Muscle of leg (tissue), 11 donors: Measurements from ENCODE around the gene SHISA9. TPM values are rescaled to one million over a fixed set of nuclear protein-coding genes. Genes with fewer than 3 reads are reported as not detected.

Experiments
- DNase-seq: peaks from one replicate; pipeline ENCODE4 v3.0.0; 2013
- H3K27ac ChIP-seq: one replicate; pipeline ENCODE4 v1.5.1; 2013; ENCODE audit warnings: mild to moderate bottlenecking, low read length, control low read depth
- H3K27me3 ChIP-seq: one replicate; pipeline ENCODE4 v1.6.1; 2013; ENCODE audit warnings: low read length; ENCODE audit not compliant: control insufficient read depth, insufficient read depth
- H3K36me3 ChIP-seq: one replicate; pipeline ENCODE4 v1.6.1; 2013; ENCODE audit warnings: low read length; ENCODE audit not compliant: control insufficient read depth, insufficient read depth
- H3K4me1 ChIP-seq: one replicate; pipeline ENCODE4 v1.6.1; 2013; ENCODE audit warnings: low read length; ENCODE audit not compliant: control insufficient read depth, insufficient read depth
- H3K4me3 ChIP-seq: one replicate; pipeline ENCODE4 v1.5.1; 2013; ENCODE audit warnings: low read length, control low read depth
- H3K9me3 ChIP-seq: replicated peaks from 2 replicates; pipeline ENCODE4 v1.6.1; 2013; ENCODE audit warnings: low read depth, low read length; ENCODE audit not compliant: control insufficient read depth
- WGBS: methylation state at CpG from one replicate; pipeline ENCODE4 v1.1.5; 2013; ENCODE audit warnings: missing lambda C conversion rate; ENCODE audit not compliant: insufficient coverage; 5-methylcytosine and 5-hydroxymethylcytosine counted together
- polyA plus RNA-seq, 8 donors: library from polyadenylated mRNA; unstranded; fragments of 120-200 nt; gene quantifications; one replicate each; pipeline versions ENCODE4 v1.2.1 to v1.2.3, GENCODE V29; 2013; ENCODE audit warnings: inconsistent platforms in 1 of 8, low replicate concordance in 1 of 8; ENCODE audit not compliant: insufficient read length in 8 of 8, insufficient read depth in 1 of 8
- total RNA-seq: library from RNA; stranded (reverse); fragments of 120-200 nt; gene quantifications from one replicate; pipeline ENCODE4 v1.2.4, GENCODE V29; 2013

The SHISA9 gene
- total and polyA plus RNA-seq, 9 donors: 0.04 to 0.31 (median 0.14) TPM

- no peaks in the 10 kb centered on the region for H3K36me3 ChIP-seq
- no peak for DNase-seq
These were observed 248.9 kb downstream of the SHISA9 start for GRCh38 chr16:13150181-13150885.

DNA sequence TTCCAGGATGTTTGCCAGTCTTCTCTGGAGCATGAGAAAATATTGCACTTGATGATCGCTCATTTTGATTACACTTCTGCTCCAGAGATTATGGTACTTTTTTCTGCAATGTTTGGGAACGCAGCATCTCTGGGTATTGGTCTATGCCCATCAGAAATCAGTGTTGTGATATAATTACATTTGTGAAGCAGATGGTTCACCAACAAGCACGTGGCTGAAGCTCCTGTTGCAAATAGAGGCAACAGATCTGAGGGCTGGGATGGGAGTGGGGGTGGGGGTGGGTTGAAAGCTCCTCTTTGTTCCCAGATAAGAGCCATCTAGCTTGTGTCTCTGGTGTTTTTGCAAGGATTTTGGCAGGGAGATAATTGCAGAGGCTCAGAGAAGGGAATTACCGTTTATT is 252.3 kb downstream of the SHISA9 start:
- WGBS: 53% methylated on average over 3 of the region's 4 CpGs
- Histone ChIP-seq H3K4me1 (no peaks in the 10 kb centered on the region), H3K4me3 (no peak overlapping the region), H3K9me3 (no peaks in the 10 kb centered on the region), H3K27me3 (no peaks in the 10 kb centered on the region), H3K27ac (no peak overlapping the region), H3K36me3 (no peaks in the 10 kb centered on the region)
- no peak for DNase-seq

More at GRCh38 chr16:13150181-13150885, 248.9 kb downstream of the SHISA9 start:
- Histone ChIP-seq H3K9me3 (no peaks in the 10 kb centered on the region), H3K27me3 (no peaks in the 10 kb centered on the region), H3K27ac (no peak overlapping the region), H3K4me3 (no peak overlapping the region), H3K4me1 (no peaks in the 10 kb centered on the region)
- WGBS: 88% methylated on average over 2 of the region's 4 CpGs

- H3K27ac ChIP-seq: no peak overlapping the region
- H3K27me3 ChIP-seq: no peaks in the 10 kb centered on the region
- no peaks in the 10 kb centered on the region for H3K36me3 ChIP-seq
- WGBS: no CpG with 5 or more reads among the region's 2 CpGs
- no peaks in the 10 kb centered on the region for H3K9me3 ChIP-seq
- no peak for DNase-seq
- no peak overlapping the region for H3K4me3 ChIP-seq
- no peaks in the 10 kb centered on the region for H3K4me1 ChIP-seq
These were observed 253.4 kb downstream of the SHISA9 start for GRCh38 chr16:13154799-13155198.

DNA sequence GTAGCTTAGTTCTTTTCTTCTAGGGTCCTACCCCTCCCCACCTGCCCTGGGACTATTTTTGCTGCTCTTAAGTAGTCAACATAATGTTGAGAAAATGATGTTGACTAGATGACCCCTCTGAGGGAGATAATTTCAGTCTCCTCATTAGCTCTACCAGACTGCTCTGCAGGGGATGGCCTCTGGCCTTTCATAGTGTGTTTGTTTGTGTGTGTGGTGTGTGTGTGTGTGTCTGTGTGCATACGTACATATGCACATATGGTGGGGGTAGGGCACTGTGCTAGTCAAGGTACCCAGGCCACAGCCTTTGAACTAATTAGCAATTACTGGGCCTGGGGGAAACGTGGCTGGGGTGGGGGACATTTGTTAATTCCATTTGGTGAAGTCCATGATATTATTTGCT is 254.0 kb downstream of the SHISA9 start:
- no peak overlapping the region for H3K27ac ChIP-seq
- H3K27me3 ChIP-seq: no peaks in the 10 kb centered on the region
- H3K4me3 ChIP-seq: no peak overlapping the region
- H3K9me3 ChIP-seq: no peaks in the 10 kb centered on the region
- no peaks in the 10 kb centered on the region for H3K4me1 ChIP-seq
- no CpG with 5 or more reads among the region's 2 CpGs for WGBS
- DNase-seq: no peak
- H3K36me3 ChIP-seq: no peaks in the 10 kb centered on the region

GRCh38 chr16:13155780-13156179 is 254.4 kb downstream of the SHISA9 start:
- 38% methylated on average over 2 of the region's 3 CpGs for WGBS

DNA sequence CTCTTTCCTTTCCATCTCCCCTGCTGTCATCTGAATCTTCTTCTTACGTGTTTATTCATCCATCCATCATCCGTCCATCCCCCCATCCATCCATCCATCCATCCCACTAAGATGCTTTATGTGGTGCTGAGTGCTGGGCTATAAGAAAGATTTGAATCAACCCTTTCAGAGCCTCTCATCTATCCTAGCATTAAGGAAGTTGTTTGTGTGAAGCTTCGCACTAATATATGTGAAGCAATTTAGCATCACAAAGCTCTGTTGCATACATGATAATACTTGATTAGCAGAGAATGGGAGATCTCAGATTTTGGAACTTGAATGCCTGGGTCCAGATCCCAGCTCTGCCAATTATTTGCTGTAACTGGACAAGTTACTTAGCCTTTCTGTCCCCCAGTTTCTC is 255.7 kb downstream of the SHISA9 start:
- Histone ChIP-seq H3K27ac (no peak overlapping the region), H3K9me3 (no peaks in the 10 kb centered on the region), H3K36me3 (no peaks in the 10 kb centered on the region), H3K27me3 (no peaks in the 10 kb centered on the region), H3K4me3 (no peak overlapping the region), H3K4me1 (no peaks in the 10 kb centered on the region)
- WGBS: no CpG with 5 or more reads among the region's 3 CpGs
- no peak for DNase-seq

More at GRCh38 chr16:13155780-13156179, 254.4 kb downstream of the SHISA9 start:
- no peak for DNase-seq
- Histone ChIP-seq H3K9me3 (no peaks in the 10 kb centered on the region), H3K27me3 (no peaks in the 10 kb centered on the region), H3K4me3 (no peak overlapping the region), H3K36me3 (no peaks in the 10 kb centered on the region), H3K4me1 (no peaks in the 10 kb centered on the region), H3K27ac (no peak overlapping the region)

DNA sequence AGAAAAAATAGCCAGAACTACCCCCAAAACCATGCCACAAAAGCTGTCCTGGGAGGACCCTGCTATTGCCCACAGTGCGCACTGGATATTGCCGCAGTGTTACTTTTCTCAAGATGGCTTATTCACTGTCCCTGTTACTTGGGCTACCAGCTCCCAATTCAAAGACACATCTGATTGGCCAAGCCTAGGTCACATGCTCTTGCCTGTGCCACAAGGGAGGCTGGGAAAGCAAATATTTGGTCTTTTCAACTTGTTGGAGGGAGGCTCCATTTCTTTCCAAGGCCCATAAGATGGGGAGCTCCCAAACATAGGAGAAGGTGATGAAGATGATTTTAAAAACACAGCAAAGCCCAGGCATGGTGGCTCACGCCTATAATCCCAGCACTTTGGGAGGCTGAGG is 257.0 kb downstream of the SHISA9 start:
- Histone ChIP-seq H3K9me3 (no peaks in the 10 kb centered on the region), H3K4me1 (no peaks in the 10 kb centered on the region), H3K27ac (no peak overlapping the region), H3K27me3 (no peaks in the 10 kb centered on the region), H3K4me3 (no peak overlapping the region), H3K36me3 (no peaks in the 10 kb centered on the region)
- WGBS: 83% methylated on average over 1 of the region's 3 CpGs
- no peak for DNase-seq

GRCh38 chr16:13165024-13165423 is 263.6 kb downstream of the SHISA9 start:
- no peaks in the 10 kb centered on the region for H3K4me1 ChIP-seq
- no peaks in the 10 kb centered on the region for H3K27me3 ChIP-seq
- no CpG with 5 or more reads among the region's 1 CpG for WGBS
- no peak overlapping the region for H3K4me3 ChIP-seq
- H3K27ac ChIP-seq: no peak overlapping the region
- no peaks in the 10 kb centered on the region for H3K36me3 ChIP-seq
- H3K9me3 ChIP-seq: no peaks in the 10 kb centered on the region
- DNase-seq: no peak

DNA sequence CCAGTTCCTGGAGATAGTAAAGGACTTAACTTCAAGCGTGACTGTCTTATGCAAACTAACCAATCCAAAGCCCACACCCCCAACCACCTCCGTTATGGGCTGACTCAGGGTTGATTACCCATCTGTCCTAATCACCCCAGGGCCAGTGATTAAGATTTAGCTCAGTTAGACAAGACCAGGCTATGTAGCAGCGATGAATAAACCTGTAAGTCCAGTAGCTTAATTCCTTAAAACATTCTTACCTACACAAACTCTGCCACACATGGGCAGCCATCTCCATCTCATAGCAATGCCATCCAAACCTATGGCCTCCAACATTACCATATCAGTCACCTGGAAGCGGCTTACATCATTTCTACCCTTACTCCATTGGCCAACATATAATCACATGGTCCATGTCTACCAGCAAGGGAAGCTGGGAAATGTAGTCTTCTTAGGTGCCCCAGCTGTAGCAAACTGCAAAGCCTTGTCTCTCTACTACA is 266.7 kb downstream of the SHISA9 start:
- no peaks in the 10 kb centered on the region for H3K36me3 ChIP-seq
- no peaks in the 10 kb centered on the region for H3K27me3 ChIP-seq
- H3K4me3 ChIP-seq: no peak overlapping the region
- no peak overlapping the region for H3K27ac ChIP-seq
- no peaks in the 10 kb centered on the region for H3K4me1 ChIP-seq
- DNase-seq: no peak
- no peaks in the 10 kb centered on the region for H3K9me3 ChIP-seq
- WGBS: 53% methylated on average over 4 of the region's 4 CpGs

GRCh38 chr16:13171313-13171712 is 269.9 kb downstream of the SHISA9 start:
- WGBS: 19% methylated on average over 4 of the region's 4 CpGs
- H3K4me3 ChIP-seq: no peak overlapping the region
- H3K4me1 ChIP-seq: no peaks in the 10 kb centered on the region
- H3K27ac ChIP-seq: no peak overlapping the region
- H3K9me3 ChIP-seq: no peaks in the 10 kb centered on the region
- no peak for DNase-seq
- H3K27me3 ChIP-seq: no peaks in the 10 kb centered on the region
- H3K36me3 ChIP-seq: no peaks in the 10 kb centered on the region

DNA sequence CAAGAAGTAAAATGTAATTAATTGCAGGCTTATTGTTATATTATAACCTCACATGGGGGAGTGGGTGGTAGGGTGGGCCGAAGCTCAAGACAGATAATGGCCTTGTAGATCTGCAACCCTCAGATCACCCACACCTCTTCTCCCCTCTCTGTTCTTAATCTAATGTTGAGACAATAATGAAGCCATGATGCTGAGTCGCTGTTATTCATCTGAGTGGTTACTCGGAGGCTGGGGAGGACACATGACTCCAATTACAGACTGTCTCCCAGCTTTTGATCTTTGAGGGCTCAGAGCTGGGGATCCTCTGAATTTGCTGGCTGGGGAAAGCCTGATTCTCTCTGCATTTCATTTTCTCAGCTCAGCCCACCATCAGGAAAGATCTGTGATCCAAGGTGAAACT is 275.3 kb downstream of the SHISA9 start:
- DNase-seq: no peak
- no peak overlapping the region for H3K4me3 ChIP-seq
- H3K36me3 ChIP-seq: no peaks in the 10 kb centered on the region
- H3K27me3 ChIP-seq: no peaks in the 10 kb centered on the region
- H3K27ac ChIP-seq: no peak overlapping the region
- no peaks in the 10 kb centered on the region for H3K4me1 ChIP-seq
- no CpG with 5 or more reads among the region's 3 CpGs for WGBS
- no peaks in the 10 kb centered on the region for H3K9me3 ChIP-seq
